AG10803 (cell line): Measurements from ENCODE around the gene LCN15.
"Not testable (repeated sequence)": the region's sequence is repeated elsewhere in the genome, so short reads cannot be mapped to it uniquely, and the experiment has no call there.

Experiments
- DNase-seq: peaks from one replicate; pipeline ENCODE4 v3.0.0; 2010; ENCODE audit warnings: low read depth
- H3K4me3 ChIP-seq: 2 replicates; pipeline ENCODE4 v1.5.1; 2011; ENCODE audit warnings: mild to moderate bottlenecking, low read length, control low read depth
- CTCF ChIP-seq: conservative IDR thresholded peaks from 2 replicates; pipeline ENCODE4 v1.5.1; 2011; ENCODE audit warnings: mild to moderate bottlenecking, low read length, control low read depth, inconsistent platforms

The LCN15 gene

DNA sequence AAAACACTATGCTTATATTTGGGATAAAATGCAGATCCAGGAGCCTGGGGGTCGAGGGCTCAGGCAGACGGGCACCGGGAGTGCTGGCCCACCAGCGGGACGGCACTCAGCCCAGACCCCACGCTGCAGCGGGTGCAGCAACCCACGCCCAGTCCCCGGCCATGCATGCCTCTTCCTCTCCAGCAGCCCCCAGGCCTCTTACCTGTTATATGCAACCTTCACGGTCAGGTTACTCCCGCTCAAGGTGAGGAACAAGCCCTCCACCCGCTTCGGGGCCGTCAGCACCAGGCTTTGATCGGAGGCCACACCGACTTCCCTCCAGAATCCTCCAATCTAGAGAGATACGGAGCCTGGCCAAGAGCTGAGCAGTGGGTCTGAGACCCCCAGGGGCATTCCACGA, 7.5 kb downstream of the LCN15 start:
- no peak for DNase-seq
- no peak overlapping the region for H3K4me3 ChIP-seq
- TF ChIP-seq CTCF, result no peak

DNA sequence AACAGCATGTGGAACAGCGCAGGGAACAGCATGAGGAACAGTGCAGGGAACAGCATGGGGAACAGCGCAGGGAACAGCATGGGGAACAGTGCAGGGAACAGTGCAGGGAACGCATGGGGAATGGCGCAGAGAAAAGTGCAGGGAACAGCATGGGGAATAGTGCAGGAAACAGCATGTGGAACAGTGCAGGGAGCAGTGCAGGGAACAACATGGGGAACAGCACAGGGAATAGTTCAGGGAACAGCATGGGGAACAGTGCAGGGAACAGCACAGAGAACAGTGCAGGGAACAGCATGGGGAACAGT, 8.2 kb downstream of the LCN15 start:
- no peak overlapping the region for H3K4me3 ChIP-seq
- no peak for TF ChIP-seq CTCF
- DNase-seq, result no peak

DNA sequence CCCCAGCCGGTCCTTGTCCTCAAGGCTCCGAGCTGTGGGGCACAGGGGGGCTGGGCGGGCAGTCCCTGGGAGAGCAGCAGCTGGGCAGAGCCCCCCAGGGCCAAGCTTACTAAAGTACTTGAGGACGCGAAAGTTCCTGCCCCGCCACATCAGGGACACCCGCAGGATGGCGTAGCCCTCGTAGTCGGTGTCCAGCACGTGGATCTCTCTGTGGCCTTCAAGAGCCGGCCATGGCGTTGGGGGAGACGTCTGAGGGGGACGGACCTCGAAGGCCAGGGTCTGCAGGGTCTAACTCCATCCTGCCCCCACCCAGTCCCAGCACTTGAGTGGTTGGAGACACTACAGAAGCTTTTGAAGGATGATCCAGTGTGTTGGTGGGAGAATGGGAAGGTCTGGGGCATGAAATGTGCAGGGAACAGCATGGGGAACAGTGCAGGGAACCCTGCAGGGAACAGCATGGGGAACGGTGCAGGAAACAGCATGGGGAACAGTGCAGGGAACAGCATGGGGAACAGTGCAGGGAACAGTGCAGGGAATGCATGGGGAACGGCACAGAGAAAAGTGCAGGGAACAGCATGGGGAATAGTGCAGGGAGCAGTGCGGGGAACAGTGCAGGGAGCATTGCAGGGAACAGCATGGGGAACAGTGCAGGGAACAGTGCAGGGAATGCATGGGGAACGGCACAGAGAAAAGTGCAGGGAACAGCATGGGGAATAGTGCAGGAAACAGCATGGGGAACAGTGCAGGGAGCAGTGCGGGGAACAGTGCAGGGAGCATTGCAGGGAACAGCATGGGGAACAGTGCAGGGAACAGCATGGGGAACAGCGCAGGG, 8.8 kb downstream of the LCN15 start:
- not testable (repeated sequence) for DNase-seq, H3K4me3 ChIP-seq

DNA sequence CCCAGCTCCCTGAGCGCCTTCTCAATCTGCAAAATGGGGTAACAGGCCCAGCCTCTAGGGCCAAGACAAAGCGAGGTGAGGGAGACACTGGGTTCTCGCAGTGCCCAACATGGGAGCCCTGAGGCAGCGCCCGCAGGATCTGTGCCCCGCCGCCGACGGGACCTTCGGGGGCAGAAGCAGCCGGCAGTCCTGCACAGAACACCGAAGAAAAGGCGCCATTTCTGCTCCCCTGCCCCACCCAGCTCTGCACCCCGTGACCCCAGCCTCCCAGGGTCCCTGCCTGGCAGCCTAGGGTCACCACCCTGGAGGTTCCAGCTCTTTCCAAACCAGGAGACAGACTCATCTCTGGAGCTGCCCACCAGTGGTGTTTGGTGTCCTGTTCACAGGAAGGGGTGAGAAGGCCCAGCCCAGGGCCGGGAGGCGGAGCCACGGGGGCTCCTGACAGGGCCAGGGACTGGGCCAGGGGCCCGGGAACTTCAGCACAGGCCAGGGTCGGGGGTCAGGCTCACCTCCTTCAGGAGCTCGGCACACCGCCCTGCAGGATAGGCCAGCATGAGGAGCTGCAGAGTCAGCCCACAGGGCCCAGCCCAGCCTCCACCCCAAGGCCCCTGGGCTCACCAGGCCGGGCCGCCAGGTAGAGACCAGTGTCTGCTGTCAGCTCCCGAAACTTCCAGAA, 9.6 kb downstream of the LCN15 start:
- no peak overlapping the region for H3K4me3 ChIP-seq
- TF ChIP-seq CTCF, result no peak
- DNase-seq, result no peak

DNA sequence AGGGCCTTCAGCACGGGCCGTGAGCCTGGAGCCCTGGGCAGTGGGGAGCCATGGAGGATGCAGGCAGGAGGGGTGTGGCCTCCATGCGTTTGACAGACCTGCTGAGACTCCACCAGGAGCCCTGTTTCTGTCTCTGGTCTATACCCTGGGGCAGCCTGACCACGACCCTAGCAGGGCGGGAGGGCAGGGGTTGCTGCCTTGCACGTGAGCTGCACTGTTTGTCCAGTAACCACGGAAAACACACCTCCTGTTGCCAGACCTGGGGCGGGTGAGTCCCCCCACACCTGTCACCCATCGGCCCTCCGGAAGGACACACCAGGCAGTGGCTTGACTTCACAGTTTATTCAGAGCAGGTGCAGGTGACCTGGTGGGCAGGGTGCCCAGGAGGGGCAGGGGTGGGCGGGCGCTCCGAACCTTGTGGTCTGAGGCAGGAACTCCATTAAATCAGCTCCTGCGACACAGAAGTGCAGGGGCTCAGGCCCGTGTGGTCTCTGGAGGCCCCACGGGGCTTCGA, 10.2 kb downstream of the LCN15 start:
- H3K4me3 ChIP-seq, result no peak overlapping the region
- DNase-seq, result no peak
- no peak for TF ChIP-seq CTCF

GRCh38 chr9:136753371-136754058, 10.8 kb downstream of the LCN15 start:
- no peak overlapping the region for H3K4me3 ChIP-seq
- TF ChIP-seq CTCF, result no peak
- DNase-seq, result no peak

- DNase-seq, result no peak
- H3K4me3 ChIP-seq, result no peak overlapping the region
- TF ChIP-seq CTCF, result no peak
These were observed 12.5 kb downstream of the LCN15 start for GRCh38 chr9:136751814-136752213.
